GM18499 (cell line): ENCODE measurements around the gene SGMS2.

Source experiments
- ATAC-seq: cut with Tn5 transposase; IDR thresholded peaks from one replicate; pipeline ENCODE4 v1.9.1; 2021; ENCODE audit warnings: moderate number of reproducible peaks; ENCODE audit not compliant: insufficient read depth, unreplicated experiment

Gene SGMS2

DNA sequence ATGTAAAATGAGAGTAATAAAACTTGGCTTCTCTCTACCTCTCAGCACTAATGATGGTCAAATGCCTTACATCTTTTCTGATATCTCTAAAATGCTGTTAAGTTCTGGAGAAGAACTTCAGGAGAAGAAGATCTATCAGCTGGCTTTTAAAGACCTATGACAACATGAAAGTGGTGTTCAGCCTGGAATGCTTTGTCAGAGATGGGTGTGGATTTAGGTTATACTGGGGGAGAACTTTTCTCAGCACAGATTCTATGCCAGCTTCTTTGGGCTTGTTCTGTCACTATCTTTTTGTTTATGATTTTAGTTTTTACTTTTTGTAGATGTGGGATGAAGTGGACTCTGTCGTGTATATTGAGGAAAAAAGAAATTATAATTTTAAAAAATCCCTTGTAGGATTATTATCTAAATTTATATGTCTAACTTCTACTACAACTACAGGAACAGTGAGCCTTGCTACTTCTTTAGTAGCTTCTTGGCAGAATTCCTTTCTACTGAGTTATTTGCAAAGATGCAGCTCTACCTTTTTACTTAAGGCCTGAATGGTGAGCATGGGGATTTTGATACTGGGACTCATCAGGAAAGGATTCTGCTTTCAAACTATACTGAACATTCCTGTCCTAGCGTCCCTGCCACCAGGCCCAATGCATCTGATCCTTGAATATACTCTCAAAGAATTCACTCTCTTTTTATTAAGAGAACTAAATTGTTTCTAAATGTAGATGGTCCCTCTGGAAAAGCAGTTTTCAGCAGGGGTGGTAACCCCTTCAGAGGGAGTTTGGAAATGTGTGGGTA lies 126.2 kb downstream of the SGMS2 start:
- no peak for ATAC-seq

DNA sequence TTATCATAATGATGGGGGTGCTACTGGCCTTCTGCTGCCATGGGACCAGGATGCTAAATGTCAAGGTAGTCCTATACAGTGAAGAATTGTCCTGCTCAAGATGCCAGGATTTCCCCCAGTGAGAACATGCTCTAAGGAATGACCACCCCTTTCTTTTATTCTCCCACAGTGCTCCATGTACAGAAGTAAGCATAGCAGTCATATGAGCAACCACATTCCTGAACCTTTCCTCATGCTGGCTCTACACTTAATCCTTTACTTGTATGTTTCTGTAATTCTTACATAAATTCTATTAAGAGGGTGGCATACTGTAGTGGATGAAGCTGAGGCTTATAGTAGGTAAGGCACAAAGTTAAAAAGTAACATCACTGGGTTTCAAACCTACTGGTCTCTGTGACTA lies 126.8 kb downstream of the SGMS2 start:
- no peak for ATAC-seq

DNA sequence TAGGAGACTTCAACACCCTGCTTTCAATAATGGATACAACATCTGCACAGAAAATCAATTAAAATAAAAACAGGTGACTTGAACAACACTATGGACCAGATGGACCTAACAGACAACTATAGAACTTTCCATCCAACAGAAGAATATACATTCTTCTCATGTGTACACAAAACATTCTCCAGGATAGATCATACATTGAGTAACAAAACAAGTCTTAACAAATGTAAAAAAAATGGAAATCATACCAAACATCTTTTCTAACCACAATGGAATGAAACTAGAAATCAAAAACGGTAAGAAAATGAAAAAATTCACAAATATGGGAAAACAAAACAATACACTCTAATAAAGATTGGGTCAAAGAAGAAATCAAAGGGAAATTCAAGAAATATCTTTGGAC lies 131.3 kb downstream of the SGMS2 start:
- ATAC-seq = no peak
